HEK293 (cell line): ENCODE data around the gene CAP2.

Source experiments
- ELK4 ChIP-seq: IDR thresholded peaks from 2 replicates; pipeline ENCODE4 v1.6.1; 2011; ENCODE audit warnings: mild to moderate bottlenecking, low read depth, low read length, borderline replicate concordance
- GLIS1 ChIP-seq: fragments of 450-650 bp; formaldehyde crosslinking; IDR thresholded peaks from 2 replicates; pipeline ENCODE4 v1.5.1; 2016; ENCODE audit warnings: missing biosample characterization, missing genetic modification characterization
- KLF1 ChIP-seq: fragments of 450-650 bp; formaldehyde crosslinking; IDR thresholded peaks from 2 replicates; pipeline ENCODE4 v1.5.1; 2016; ENCODE audit warnings: missing biosample characterization, missing genetic modification characterization
- TSHZ1 ChIP-seq: fragments of 450-650 bp; formaldehyde crosslinking; IDR thresholded peaks from 2 replicates; pipeline ENCODE4 v1.5.1; 2016; ENCODE audit warnings: missing biosample characterization, missing genetic modification characterization, borderline replicate concordance
- WT1 ChIP-seq: fragments of 450-650 bp; formaldehyde crosslinking; IDR thresholded peaks from 2 replicates; pipeline ENCODE4 v1.5.1; 2016; ENCODE audit warnings: missing biosample characterization, missing genetic modification characterization
- ZFP37 ChIP-seq: fragments of 450-650 bp; formaldehyde crosslinking; IDR thresholded peaks from 2 replicates; pipeline ENCODE4 v1.5.1; 2016; ENCODE audit warnings: missing biosample characterization, missing genetic modification characterization
- ZIC2 ChIP-seq: fragments of 450-650 bp; formaldehyde crosslinking; IDR thresholded peaks from 2 replicates; pipeline ENCODE4 v1.5.1; 2016; ENCODE audit warnings: missing biosample characterization, missing genetic modification characterization
- ZNF140 ChIP-seq: fragments of 450-650 bp; formaldehyde crosslinking; IDR thresholded peaks from 2 replicates; pipeline ENCODE4 v1.5.1; 2016; ENCODE audit warnings: missing biosample characterization, missing genetic modification characterization
- ZNF211 ChIP-seq: fragments of 450-650 bp; formaldehyde crosslinking; IDR thresholded peaks from 2 replicates; pipeline ENCODE4 v1.5.1; 2016; ENCODE audit warnings: low read depth, missing biosample characterization, missing genetic modification characterization
- ZNF239 ChIP-seq: fragments of 450-650 bp; formaldehyde crosslinking; IDR thresholded peaks from 2 replicates; pipeline ENCODE4 v1.5.1; 2016; ENCODE audit warnings: missing biosample characterization, missing genetic modification characterization
- ZNF248 ChIP-seq: fragments of 450-650 bp; formaldehyde crosslinking; IDR thresholded peaks from 2 replicates; pipeline ENCODE4 v1.5.1; 2017; ENCODE audit warnings: missing biosample characterization, missing genetic modification characterization
- ZNF26 ChIP-seq: fragments of 450-650 bp; formaldehyde crosslinking; IDR thresholded peaks from 2 replicates; pipeline ENCODE4 v1.5.1; 2016; ENCODE audit warnings: missing biosample characterization, missing genetic modification characterization
- ZNF341 ChIP-seq: fragments of 450-650 bp; formaldehyde crosslinking; IDR thresholded peaks from 2 replicates; pipeline ENCODE4; 2016; ENCODE audit warnings: low read depth, missing biosample characterization, missing genetic modification characterization
- ZNF394 ChIP-seq: fragments of 450-650 bp; formaldehyde crosslinking; IDR thresholded peaks from 2 replicates; pipeline ENCODE4 v1.5.1; 2016; ENCODE audit warnings: missing biosample characterization, missing genetic modification characterization, mild to moderate bottlenecking, moderate library complexity, borderline replicate concordance
- ZNF423 ChIP-seq: fragments of 450-650 bp; formaldehyde crosslinking; IDR thresholded peaks from 2 replicates; pipeline ENCODE4 v1.5.1; 2016; ENCODE audit warnings: missing biosample characterization, missing genetic modification characterization
- ZNF701 ChIP-seq: fragments of 450-650 bp; formaldehyde crosslinking; IDR thresholded peaks from 2 replicates; pipeline ENCODE4 v1.5.1; 2016; ENCODE audit warnings: missing biosample characterization, missing genetic modification characterization
- TF ChIP-seq, protein P1 (sequence below): fragments of 450-650 bp; formaldehyde crosslinking; IDR thresholded peaks from 2 replicates; pipeline ENCODE4 v1.5.1; 2016; ENCODE audit warnings: missing biosample characterization, missing genetic modification characterization
- TF ChIP-seq, protein P2 (sequence below): fragments of 450-650 bp; formaldehyde crosslinking; optimal IDR thresholded peaks from 2 replicates; pipeline ENCODE3; 2016; ENCODE audit warnings: missing biosample characterization, mild to moderate bottlenecking, missing genetic modification characterization
- TF ChIP-seq, protein P3 (sequence below): fragments of 450-650 bp; formaldehyde crosslinking; IDR thresholded peaks from 2 replicates; pipeline ENCODE4 v1.5.1; 2016; ENCODE audit warnings: missing biosample characterization, missing genetic modification characterization
- TF ChIP-seq, protein P4 (sequence below): fragments of 450-650 bp; formaldehyde crosslinking; IDR thresholded peaks from 2 replicates; pipeline ENCODE4 v1.5.1; 2016; ENCODE audit warnings: missing biosample characterization, missing genetic modification characterization, low read depth

CAP2 gene

DNA sequence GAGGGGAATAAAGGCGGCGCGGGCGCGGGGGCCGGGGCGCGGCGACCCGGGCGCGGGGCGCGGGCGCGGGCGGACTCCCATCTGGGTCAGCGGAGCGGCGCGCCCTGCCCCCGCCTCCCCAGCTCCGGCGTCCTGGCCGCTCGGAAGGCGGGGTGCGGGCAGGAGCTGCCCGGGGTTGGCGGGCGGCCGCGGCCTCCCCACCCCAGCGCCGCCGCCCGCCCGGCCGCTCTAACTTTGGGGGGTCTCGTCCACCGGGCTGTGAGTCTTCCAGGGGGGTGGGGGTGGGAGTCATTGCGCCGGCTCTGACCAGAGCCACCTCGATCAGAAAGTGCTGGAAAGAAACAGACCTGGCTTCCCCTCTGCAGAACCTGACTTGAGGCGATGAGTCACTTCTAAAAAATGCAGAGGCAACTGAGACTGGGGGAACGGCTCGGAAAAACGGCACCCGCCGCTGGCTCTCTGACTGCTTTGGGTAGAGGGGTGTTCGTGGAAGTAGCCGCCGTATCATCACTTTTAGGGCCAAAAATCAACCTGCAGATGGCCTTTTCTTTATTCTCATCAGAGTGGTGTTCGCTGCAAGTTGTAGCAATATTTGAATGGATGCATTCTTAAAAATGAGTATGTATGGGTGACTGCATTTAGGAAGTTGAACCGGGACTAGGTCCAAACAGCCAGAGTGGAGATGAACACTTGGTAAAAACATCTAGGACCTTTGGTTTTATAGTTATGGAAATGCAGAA lies 667 bp downstream of the CAP2 start (continued):
- TF ChIP-seq TSHZ1 (no peak), ZNF423 (tag by site-specific recombination) (no peak), ZNF341 (tag by site-specific recombination) (peak; percentile 78), KLF1 (tag by site-specific recombination) (no peak), ZIC2 (tag by site-specific recombination) (no peak), ZNF701 (tag by site-specific recombination) (no peak), ZNF211 (tag by site-specific recombination) (no peak), ZNF140 (tag by site-specific recombination) (no peak), ZNF239 (no peak), ELK4 (no peak), ZFP37 (tag by site-specific recombination) (peak; percentile 54; the same call in 1 of the 2 replicates), ZNF26 (tag by site-specific recombination) (no peak), WT1 (tag by site-specific recombination) (no peak; the same call in 1 of the 2 replicates), ZNF394 (tag by site-specific recombination) (no peak), GLIS1 (tag by site-specific recombination) (peak; percentile 21; the same call in 1 of the 2 replicates), ZNF248 (no peak)
- TF ChIP-seq, protein P1, sequence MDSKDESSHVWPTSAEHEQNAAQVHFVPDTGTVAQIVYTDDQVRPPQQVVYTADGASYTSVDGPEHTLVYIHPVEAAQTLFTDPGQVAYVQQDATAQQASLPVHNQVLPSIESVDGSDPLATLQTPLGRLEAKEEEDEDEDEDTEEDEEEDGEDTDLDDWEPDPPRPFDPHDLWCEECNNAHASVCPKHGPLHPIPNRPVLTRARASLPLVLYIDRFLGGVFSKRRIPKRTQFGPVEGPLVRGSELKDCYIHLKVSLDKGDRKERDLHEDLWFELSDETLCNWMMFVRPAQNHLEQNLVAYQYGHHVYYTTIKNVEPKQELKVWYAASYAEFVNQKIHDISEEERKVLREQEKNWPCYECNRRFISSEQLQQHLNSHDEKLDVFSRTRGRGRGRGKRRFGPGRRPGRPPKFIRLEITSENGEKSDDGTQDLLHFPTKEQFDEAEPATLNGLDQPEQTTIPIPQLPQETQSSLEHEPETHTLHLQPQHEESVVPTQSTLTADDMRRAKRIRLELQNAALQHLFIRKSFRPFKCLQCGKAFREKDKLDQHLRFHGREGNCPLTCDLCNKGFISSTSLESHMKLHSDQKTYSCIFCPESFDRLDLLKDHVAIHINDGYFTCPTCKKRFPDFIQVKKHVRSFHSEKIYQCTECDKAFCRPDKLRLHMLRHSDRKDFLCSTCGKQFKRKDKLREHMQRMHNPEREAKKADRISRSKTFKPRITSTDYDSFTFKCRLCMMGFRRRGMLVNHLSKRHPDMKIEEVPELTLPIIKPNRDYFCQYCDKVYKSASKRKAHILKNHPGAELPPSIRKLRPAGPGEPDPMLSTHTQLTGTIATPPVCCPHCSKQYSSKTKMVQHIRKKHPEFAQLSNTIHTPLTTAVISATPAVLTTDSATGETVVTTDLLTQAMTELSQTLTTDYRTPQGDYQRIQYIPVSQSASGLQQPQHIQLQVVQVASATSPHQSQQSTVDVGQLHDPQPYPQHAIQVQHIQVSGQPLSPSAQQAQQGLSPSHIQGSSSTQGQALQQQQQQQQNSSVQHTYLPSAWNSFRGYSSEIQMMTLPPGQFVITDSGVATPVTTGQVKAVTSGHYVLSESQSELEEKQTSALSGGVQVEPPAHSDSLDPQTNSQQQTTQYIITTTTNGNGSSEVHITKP, result peak; percentile 76
- TF ChIP-seq, protein P2, sequence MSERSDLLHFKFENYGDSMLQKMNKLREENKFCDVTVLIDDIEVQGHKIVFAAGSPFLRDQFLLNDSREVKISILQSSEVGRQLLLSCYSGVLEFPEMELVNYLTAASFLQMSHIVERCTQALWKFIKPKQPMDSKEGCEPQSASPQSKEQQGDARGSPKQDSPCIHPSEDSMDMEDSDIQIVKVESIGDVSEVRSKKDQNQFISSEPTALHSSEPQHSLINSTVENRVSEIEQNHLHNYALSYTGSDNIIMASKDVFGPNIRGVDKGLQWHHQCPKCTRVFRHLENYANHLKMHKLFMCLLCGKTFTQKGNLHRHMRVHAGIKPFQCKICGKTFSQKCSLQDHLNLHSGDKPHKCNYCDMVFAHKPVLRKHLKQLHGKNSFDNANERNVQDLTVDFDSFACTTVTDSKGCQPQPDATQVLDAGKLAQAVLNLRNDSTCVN, result no peak
- TF ChIP-seq, protein P3, sequence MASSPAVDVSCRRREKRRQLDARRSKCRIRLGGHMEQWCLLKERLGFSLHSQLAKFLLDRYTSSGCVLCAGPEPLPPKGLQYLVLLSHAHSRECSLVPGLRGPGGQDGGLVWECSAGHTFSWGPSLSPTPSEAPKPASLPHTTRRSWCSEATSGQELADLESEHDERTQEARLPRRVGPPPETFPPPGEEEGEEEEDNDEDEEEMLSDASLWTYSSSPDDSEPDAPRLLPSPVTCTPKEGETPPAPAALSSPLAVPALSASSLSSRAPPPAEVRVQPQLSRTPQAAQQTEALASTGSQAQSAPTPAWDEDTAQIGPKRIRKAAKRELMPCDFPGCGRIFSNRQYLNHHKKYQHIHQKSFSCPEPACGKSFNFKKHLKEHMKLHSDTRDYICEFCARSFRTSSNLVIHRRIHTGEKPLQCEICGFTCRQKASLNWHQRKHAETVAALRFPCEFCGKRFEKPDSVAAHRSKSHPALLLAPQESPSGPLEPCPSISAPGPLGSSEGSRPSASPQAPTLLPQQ (tag by site-specific recombination), result no peak
- TF ChIP-seq, protein P4, sequence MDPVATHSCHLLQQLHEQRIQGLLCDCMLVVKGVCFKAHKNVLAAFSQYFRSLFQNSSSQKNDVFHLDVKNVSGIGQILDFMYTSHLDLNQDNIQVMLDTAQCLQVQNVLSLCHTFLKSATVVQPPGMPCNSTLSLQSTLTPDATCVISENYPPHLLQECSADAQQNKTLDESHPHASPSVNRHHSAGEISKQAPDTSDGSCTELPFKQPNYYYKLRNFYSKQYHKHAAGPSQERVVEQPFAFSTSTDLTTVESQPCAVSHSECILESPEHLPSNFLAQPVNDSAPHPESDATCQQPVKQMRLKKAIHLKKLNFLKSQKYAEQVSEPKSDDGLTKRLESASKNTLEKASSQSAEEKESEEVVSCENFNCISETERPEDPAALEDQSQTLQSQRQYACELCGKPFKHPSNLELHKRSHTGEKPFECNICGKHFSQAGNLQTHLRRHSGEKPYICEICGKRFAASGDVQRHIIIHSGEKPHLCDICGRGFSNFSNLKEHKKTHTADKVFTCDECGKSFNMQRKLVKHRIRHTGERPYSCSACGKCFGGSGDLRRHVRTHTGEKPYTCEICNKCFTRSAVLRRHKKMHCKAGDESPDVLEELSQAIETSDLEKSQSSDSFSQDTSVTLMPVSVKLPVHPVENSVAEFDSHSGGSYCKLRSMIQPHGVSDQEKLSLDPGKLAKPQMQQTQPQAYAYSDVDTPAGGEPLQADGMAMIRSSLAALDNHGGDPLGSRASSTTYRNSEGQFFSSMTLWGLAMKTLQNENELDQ (tag by site-specific recombination), result no peak
